Endothelial cell of umbilical vein (primary cell): ENCODE results near the gene LYRM4. TPM values are rescaled to one million over a fixed set of nuclear protein-coding genes. Genes with fewer than 3 reads are reported as not detected.

Source experiments
- BruUV-seq: library from RNA; stranded (reverse); fragments of 400-500 nt; replicated peaks from 2 replicates; lab custom pipeline; 2021; lab: Mats Ljungman, UMichigan
- CTCF ChIA-PET: fragments of 300-600, 350-600 bp; sonication (Branson Sonifier 250); formaldehyde crosslinking; loops from one replicate; lab custom pipeline; 2021; ENCODE audit warnings: antibody characterized with exemption, inconsistent platforms; lab: Charles Lee
- POLR2A ChIA-PET: fragments of 300-600, 350-600 bp; sonication (Branson Sonifier 250); formaldehyde crosslinking; loops from one replicate; lab custom pipeline; 2021; ENCODE audit warnings: antibody characterized with exemption, inconsistent platforms; lab: Charles Lee
- DNase-seq: peaks from one replicate; pipeline ENCODE4 v3.0.0-alpha.2; 2011; ENCODE audit warnings: low read depth, low spot score
- FAIRE-seq: peaks from 2 replicates; lab custom pipeline; 2011; peaks lifted over from hg19 to GRCh38; lab: Jason Lieb, UNC
- H2AFZ ChIP-seq: 2 replicates; pipeline ENCODE4 v1.6.0; 2012; ENCODE audit warnings: low read depth, low read length, control low read depth, inconsistent platforms
- H3K27ac ChIP-seq: 2 replicates; pipeline ENCODE4 v1.5.1; 2011; ENCODE audit warnings: low read depth, mild to moderate bottlenecking, control low read depth, low read length, moderate library complexity; ENCODE audit not compliant: insufficient read depth
- H3K27me3 ChIP-seq, 2 experiments: 2 replicates each; pipeline versions ENCODE4 v1.6.0 to v1.6.1; 2011; ENCODE audit warnings: low read length in 2 of 2, mixed read lengths in 1 of 2; ENCODE audit not compliant: control insufficient read depth in 2 of 2, insufficient read depth in 2 of 2
- H3K36me3 ChIP-seq, 2 experiments: 2 replicates in 1 of 2; 3 replicates in 1 of 2; pipeline ENCODE4 v1.5.1; 2011; ENCODE audit warnings: low read length in 2 of 2, mild to moderate bottlenecking in 1 of 2, moderate library complexity in 1 of 2; ENCODE audit not compliant: control insufficient read depth in 2 of 2, insufficient read depth in 2 of 2; ENCODE audit errors: extremely low read depth in 1 of 2
- H3K4me1 ChIP-seq: 3 replicates; pipeline ENCODE4 v1.5.1; 2011; ENCODE audit warnings: mild to moderate bottlenecking, low read length; ENCODE audit not compliant: control insufficient read depth, insufficient read depth; ENCODE audit errors: extremely low read depth
- H3K4me2 ChIP-seq: 2 replicates; pipeline ENCODE4 v1.6.1; 2011; ENCODE audit warnings: low read length, control low read depth, mixed read lengths; ENCODE audit not compliant: insufficient read depth
- H3K4me3 ChIP-seq, 3 experiments: fragments of 200-600 bp in 1 of 3; sonication (generic), shearing (Covaris generic) in 1 of 3; replicated peaks in 1 of 3; 2 replicates each; pipeline ENCODE4 v1.5.1; 2011 to 2016; ENCODE audit warnings: control low read depth in 3 of 3, low read length in 3 of 3, mild to moderate bottlenecking in 2 of 3, inconsistent platforms in 1 of 3, low read depth in 1 of 3, moderate library complexity in 1 of 3; ENCODE audit not compliant: insufficient read depth in 1 of 3
- H3K79me2 ChIP-seq: 2 replicates; pipeline ENCODE4 v1.6.0; 2012; ENCODE audit warnings: low read length, inconsistent platforms; ENCODE audit not compliant: control insufficient read depth, insufficient read depth
- H3K9ac ChIP-seq: replicated peaks from 2 replicates; pipeline ENCODE3; 2011; ENCODE audit warnings: low read length, control low read depth; ENCODE audit not compliant: insufficient read depth; ENCODE audit errors: extremely low read depth
- H3K9me1 ChIP-seq: replicated peaks from 3 replicates; pipeline ENCODE4 v1.6.0; 2011; ENCODE audit warnings: mild to moderate bottlenecking, low read length; ENCODE audit not compliant: control insufficient read depth, insufficient read depth; ENCODE audit errors: extremely low read depth
- H3K9me3 ChIP-seq: replicated peaks from 2 replicates; pipeline ENCODE4 v1.5.1; 2012; ENCODE audit warnings: low read length, inconsistent platforms; ENCODE audit not compliant: control insufficient read depth, insufficient read depth
- H4K20me1 ChIP-seq: replicated peaks from 2 replicates; pipeline ENCODE3; 2011; ENCODE audit warnings: mild to moderate bottlenecking, low read length; ENCODE audit not compliant: control insufficient read depth, insufficient read depth; ENCODE audit errors: extremely low read depth
- CTCF ChIP-seq, 2 donors: IDR thresholded peaks; 1 replicate in 1 of 2; 2 replicates in 1 of 2; pipeline ENCODE4 v1.5.1; 2011; ENCODE audit warnings: low read length in 2 of 2, mild to moderate bottlenecking in 2 of 2, moderate library complexity in 2 of 2, control low read depth in 1 of 2, inconsistent platforms in 1 of 2, low read depth in 1 of 2; ENCODE audit not compliant: insufficient read depth in 1 of 2; ENCODE audit errors: extremely low read depth in 1 of 2
- EZH2 ChIP-seq: IDR thresholded peaks from 2 replicates; pipeline ENCODE4 v1.6.1; 2012; ENCODE audit warnings: borderline replicate concordance, low read depth, mild to moderate bottlenecking, moderate library complexity, low read length, inconsistent platforms; ENCODE audit not compliant: severe bottlenecking
- FOS ChIP-seq: IDR thresholded peaks from 2 replicates; pipeline ENCODE4 v1.6.1; 2011; ENCODE audit warnings: mild to moderate bottlenecking, low read length, moderate library complexity, borderline replicate concordance; ENCODE audit not compliant: insufficient read depth
- GATA2 ChIP-seq: IDR thresholded peaks from 2 replicates; pipeline ENCODE4 v1.7.0; 2011; ENCODE audit warnings: low read depth, mild to moderate bottlenecking, moderate library complexity, mixed read lengths, low read length; ENCODE audit not compliant: insufficient read length, insufficient read depth
- JUN ChIP-seq: IDR thresholded peaks from 2 replicates; pipeline ENCODE4 v1.6.1; 2011; ENCODE audit warnings: borderline replicate concordance, low read depth; ENCODE audit not compliant: insufficient read length, insufficient read depth
- MAX ChIP-seq: IDR thresholded peaks from 2 replicates; pipeline ENCODE4 v1.6.1; 2011; ENCODE audit not compliant: insufficient read depth, insufficient read length
- MYC ChIP-seq: IDR thresholded peaks from one replicate; pipeline ENCODE4 v1.6.1; 2011; ENCODE audit warnings: mild to moderate bottlenecking, low read depth, low read length
- POLR2A ChIP-seq: IDR thresholded peaks from 2 replicates; pipeline ENCODE4 v1.6.1; 2012; ENCODE audit warnings: low read depth, mild to moderate bottlenecking, control low read depth, low read length
- POLR2AphosphoS5 ChIP-seq: IDR thresholded peaks from 2 replicates; pipeline ENCODE4 v1.6.1; 2012; ENCODE audit warnings: low read depth, mild to moderate bottlenecking, control low read depth, low read length, moderate library complexity; ENCODE audit not compliant: insufficient read depth
- dilution Hi-C: fragments of 300-500 bp; cut with MboI; formaldehyde crosslinking; loops from one replicate; pipeline ENCODE4 v1.15.0; 2019; ENCODE audit warnings: low sequenced_read_pairs; ENCODE audit not compliant: extremely low pct_ligation_motif_present
- intact Hi-C: fragments of 100-400 bp; cut with micrococcal nuclease; formaldehyde crosslinking; loops from one replicate; pipeline ENCODE4 v1.10.0; 2022
- polyA plus RNA-seq, 4 experiments: library from polyadenylated mRNA; depleted of rRNA in 3 of 4; stranded (reverse) in 3 of 4; unstranded in 1 of 4; fragments of >200 nt; gene quantifications; 2 replicates each; pipeline versions ENCODE4 v1.2.1 to v1.2.3, GENCODE V29; 2011 to 2012; ENCODE audit warnings: missing spikeins in 1 of 4
- total RNA-seq: library from RNA; stranded (reverse); gene quantifications from 2 replicates; pipeline ENCODE4 v1.2.3, GENCODE V29; 2021

The LYRM4 gene
- total and polyA plus RNA-seq, 2 donors (not counting 3 experiments of a cell fraction or from before 2014, with no cell fraction given), result 39.5 to 44.0 TPM

- intact Hi-C loops (no loop called here), dilution Hi-C loops (no loop called here)
- Histone ChIP-seq H3K4me3 (no peak overlapping the region), H3K9me3 (no peaks in the 10 kb centered on the region), H3K4me1 (peaks cover 4% of the 10 kb centered on the region), H2AFZ (no peak overlapping the region), H3K27me3 (peaks cover 14 to 19% of the 10 kb centered on the region in 2 experiments), H3K27ac (no peak overlapping the region), H3K79me2 (no peaks in the 10 kb centered on the region), H3K9me1 (no peaks in the 10 kb centered on the region), H3K4me2 (no peak overlapping the region), H3K36me3 (no peaks in the 10 kb centered on the region), H3K9ac (no peak overlapping the region), H4K20me1 (no peaks in the 10 kb centered on the region)
- ChIA-PET CTCF (interaction anchor here (1.0 kb wide), 1 partner anchor 14 kb away, joined by 3 read pairs; no protein-coding TSS in a partner anchor), POLR2A (no interaction called here)
- DNase-seq (no peak), FAIRE-seq (no peak)
- BruUV-seq, result no TSS peak
- no peak for TF ChIP-seq EZH2
- TF ChIP-seq MYC, result no peak
- no peak for TF ChIP-seq POLR2A
- TF ChIP-seq MAX, result no peak
- TF ChIP-seq FOS, result no peak
- TF ChIP-seq CTCF (IDR thresholded peaks at IDR 0.05; ENCODE audit: extremely low read depth in 1 of 2, insufficient read depth in 1 of 2, low read depth in 1 of 2, low read length in 2 of 2), result no peak
- no peak for TF ChIP-seq JUN
- no peak for TF ChIP-seq GATA2
- TF ChIP-seq POLR2AphosphoS5, result no peak
Observed at GRCh38 chr6:5090603-5091002, 170.1 kb downstream of the LYRM4 start.
